Measurements from ENCODE around the gene KCP.

GRCh38 chr7:128872394-128872824 is 38.1 kb downstream of the KCP start:
- TF ChIP-seq GATA2 (IDR thresholded peaks at IDR 0.05; ENCODE audit: low read depth, low read length): no peak
- no peak for TF ChIP-seq GATA3 (IDR thresholded peaks at IDR 0.05; ENCODE audit: low read depth, low read length)
